ENCODE results near the gene SLC25A51.
"Not testable (repeated sequence)": the region's sequence is repeated elsewhere in the genome, so short reads cannot be mapped to it uniquely, and the experiment has no call there.

The SLC25A51 gene

GRCh38 chr9:37919246-37919955 lies 15.5 kb upstream of the SLC25A51 start:
- DNase-seq: no peak

- DNase-seq: no peak
These were observed 14.8 kb upstream of the SLC25A51 start for GRCh38 chr9:37918665-37919170.

GRCh38 chr9:37917801-37918664 lies 14.1 kb upstream of the SLC25A51 start:
- no peak for DNase-seq

GRCh38 chr9:37917313-37917731 lies 13.4 kb upstream of the SLC25A51 start:
- no peak for DNase-seq

GRCh38 chr9:37916471-37917312 lies 12.8 kb upstream of the SLC25A51 start:
- no peak for DNase-seq

GRCh38 chr9:37915911-37916470 lies 12.1 kb upstream of the SLC25A51 start:
- no peak for DNase-seq

GRCh38 chr9:37914701-37915358 lies 10.9 kb upstream of the SLC25A51 start:
- DNase-seq: no peak

GRCh38 chr9:37914154-37914551 lies 10.2 kb upstream of the SLC25A51 start:
- no peak for DNase-seq

- peak; percentile 80 for DNase-seq
These were observed 9.7 kb upstream of the SLC25A51 start for GRCh38 chr9:37913480-37914153.

- DNase-seq: no peak
These were observed 7.3 kb upstream of the SLC25A51 start for GRCh38 chr9:37911271-37911681.

GRCh38 chr9:37910271-37910670 lies 6.3 kb upstream of the SLC25A51 start:
- no peak for DNase-seq

- not testable (repeated sequence) for DNase-seq
These were observed 5.9 kb upstream of the SLC25A51 start for GRCh38 chr9:37909836-37910235.

GRCh38 chr9:37909326-37909725 lies 5.4 kb upstream of the SLC25A51 start:
- DNase-seq: no peak

GRCh38 chr9:37908698-37909186 lies 4.8 kb upstream of the SLC25A51 start:
- DNase-seq: peak; percentile 95

GRCh38 chr9:37908283-37908682 lies 4.4 kb upstream of the SLC25A51 start:
- DNase-seq: no peak

GRCh38 chr9:37906312-37907239 lies 2.6 kb upstream of the SLC25A51 start:
- DNase-seq: no peak

GRCh38 chr9:37905776-37906175 lies 1.8 kb upstream of the SLC25A51 start:
- DNase-seq: no peak

GRCh38 chr9:37905131-37905505 lies 1.2 kb upstream of the SLC25A51 start:
- no peak for DNase-seq

GRCh38 chr9:37904445-37905130 lies 661 bp upstream of the SLC25A51 start:
- DNase-seq: no peak

All from inflammatory macrophage treated with lipopolysaccharide for 4 hours (primary cell).